Activated T-helper 1 cell treated with anti-CD3 and anti-CD28 coated beads, Interleukin-2, amount 50 U/mL, for 16 hours (primary cell): ENCODE measurements around the gene ADAMTSL2.

Source experiments
- DNase-seq, 2 donors: peaks; one replicate each; pipeline ENCODE4 v3.0.0-alpha.2; 2020; ENCODE audit warnings: low read depth in 1 of 2, low spot score in 1 of 2

Gene ADAMTSL2

GRCh38 chr9:133584559-133585476, 50.3 kb downstream of the ADAMTSL2 start:
- DNase-seq, result no peak

GRCh38 chr9:133585481-133586351, 51.2 kb downstream of the ADAMTSL2 start:
- no peak for DNase-seq

- DNase-seq, result no peak
Observed at GRCh38 chr9:133587051-133587450, 52.5 kb downstream of the ADAMTSL2 start.

GRCh38 chr9:133587466-133587865, 53.0 kb downstream of the ADAMTSL2 start:
- DNase-seq, result no peak

- peak in 1 of 2 donors; percentile 23 for DNase-seq
Observed at GRCh38 chr9:133589454-133590227, 55.1 kb downstream of the ADAMTSL2 start.

- DNase-seq, result no peak
Observed at GRCh38 chr9:133590231-133590855, 55.8 kb downstream of the ADAMTSL2 start.

- DNase-seq, result no peak
Observed at GRCh38 chr9:133591116-133591910, 56.8 kb downstream of the ADAMTSL2 start.

GRCh38 chr9:133591985-133592384, 57.5 kb downstream of the ADAMTSL2 start:
- DNase-seq, result no peak

- DNase-seq, result no peak
Observed at GRCh38 chr9:133592731-133593409, 58.4 kb downstream of the ADAMTSL2 start.

- DNase-seq, result no peak
Observed at GRCh38 chr9:133593587-133594253, 59.2 kb downstream of the ADAMTSL2 start.

- DNase-seq, result no peak
Observed at GRCh38 chr9:133594310-133594709, 59.8 kb downstream of the ADAMTSL2 start.

- DNase-seq, result no peak
Observed at GRCh38 chr9:133595910-133596309, 61.4 kb downstream of the ADAMTSL2 start.

GRCh38 chr9:133597316-133597957, 62.9 kb downstream of the ADAMTSL2 start:
- no peak for DNase-seq

- DNase-seq, result no peak
Observed at GRCh38 chr9:133598978-133599377, 64.5 kb downstream of the ADAMTSL2 start.

GRCh38 chr9:133599470-133600173, 65.1 kb downstream of the ADAMTSL2 start:
- DNase-seq, result no peak

- no peak for DNase-seq
Observed at GRCh38 chr9:133600739-133601138, 66.2 kb downstream of the ADAMTSL2 start.

- no peak for DNase-seq
Observed at GRCh38 chr9:133601746-133602145, 67.2 kb downstream of the ADAMTSL2 start.

- DNase-seq, result no peak
Observed at GRCh38 chr9:133602277-133602676, 67.8 kb downstream of the ADAMTSL2 start.
